NCI-H2107 treated with DMSO at 0.1 percent for 48 hours (cell line): ENCODE data around the gene C19orf38.

Experiments
- DNase-seq: peaks from one replicate; lab custom pipeline; 2025; ENCODE audit not compliant: unreplicated experiment; lab: John Stamatoyannopoulos, UW

C19orf38 gene

GRCh38 chr19:10899151-10899653, 51.0 kb downstream of the C19orf38 start:
- no peak for DNase-seq

- no peak for DNase-seq
Observed at GRCh38 chr19:10907925-10908324, 59.7 kb downstream of the C19orf38 start.

GRCh38 chr19:10908380-10908960, 60.3 kb downstream of the C19orf38 start:
- no peak for DNase-seq

DNA sequence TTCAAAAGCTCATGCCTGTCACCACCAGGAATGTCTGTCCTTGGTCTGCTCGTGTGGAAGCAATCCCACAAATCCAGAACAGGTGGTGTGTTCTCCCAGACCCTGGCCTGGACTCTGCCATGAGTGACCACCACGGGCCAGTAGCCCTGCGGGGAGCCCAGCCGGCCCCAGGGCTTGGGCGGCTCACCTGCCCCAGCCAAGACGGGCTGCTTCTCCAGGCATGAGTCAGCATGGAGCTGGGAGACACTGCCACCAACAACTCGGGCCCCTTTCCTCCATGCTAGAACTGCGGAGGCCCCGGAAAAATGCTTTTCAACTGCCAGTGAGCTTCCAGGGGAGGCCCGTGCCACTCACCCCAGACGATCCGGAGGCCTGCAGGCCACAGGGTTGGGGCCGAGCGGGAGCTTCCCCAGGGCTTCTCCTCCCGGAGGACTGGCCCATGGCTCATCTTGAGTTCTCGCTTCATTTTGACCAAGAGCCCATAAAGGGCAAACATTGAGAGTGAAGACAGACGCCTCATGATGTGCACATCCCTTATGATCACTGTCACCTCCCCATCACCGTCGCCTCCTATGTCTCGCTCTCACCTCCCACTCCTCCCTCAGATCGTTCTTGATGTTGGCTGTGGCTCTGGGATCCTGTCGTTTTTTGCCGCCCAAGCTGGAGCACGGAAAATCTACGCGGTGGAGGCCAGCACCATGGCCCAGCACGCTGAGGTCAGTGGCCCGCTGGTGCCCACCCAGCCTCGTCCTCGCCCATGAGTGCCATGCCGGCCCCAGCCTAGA, 63.6 kb downstream of the C19orf38 start:
- DNase-seq: no peak

DNA sequence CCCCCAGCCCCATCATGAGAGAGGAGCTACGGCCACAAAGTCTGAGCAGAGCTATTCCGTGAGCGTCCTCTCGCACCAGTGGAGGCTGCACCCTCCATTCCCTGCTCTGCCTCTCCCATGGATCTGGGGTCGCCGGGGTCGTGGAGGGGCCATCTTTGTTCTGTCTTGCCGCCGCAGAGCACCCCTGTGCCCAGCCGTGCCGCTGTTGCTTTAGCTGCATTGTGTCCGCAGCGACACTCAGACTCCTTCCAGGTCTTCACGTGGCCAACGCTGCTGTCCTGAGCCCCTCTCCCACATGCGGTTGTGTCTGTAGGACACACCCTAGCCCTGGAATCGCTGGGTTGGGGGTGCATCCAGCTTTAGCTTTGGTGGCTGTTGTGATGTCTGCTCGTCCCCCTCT, 64.4 kb downstream of the C19orf38 start:
- no peak for DNase-seq

DNA sequence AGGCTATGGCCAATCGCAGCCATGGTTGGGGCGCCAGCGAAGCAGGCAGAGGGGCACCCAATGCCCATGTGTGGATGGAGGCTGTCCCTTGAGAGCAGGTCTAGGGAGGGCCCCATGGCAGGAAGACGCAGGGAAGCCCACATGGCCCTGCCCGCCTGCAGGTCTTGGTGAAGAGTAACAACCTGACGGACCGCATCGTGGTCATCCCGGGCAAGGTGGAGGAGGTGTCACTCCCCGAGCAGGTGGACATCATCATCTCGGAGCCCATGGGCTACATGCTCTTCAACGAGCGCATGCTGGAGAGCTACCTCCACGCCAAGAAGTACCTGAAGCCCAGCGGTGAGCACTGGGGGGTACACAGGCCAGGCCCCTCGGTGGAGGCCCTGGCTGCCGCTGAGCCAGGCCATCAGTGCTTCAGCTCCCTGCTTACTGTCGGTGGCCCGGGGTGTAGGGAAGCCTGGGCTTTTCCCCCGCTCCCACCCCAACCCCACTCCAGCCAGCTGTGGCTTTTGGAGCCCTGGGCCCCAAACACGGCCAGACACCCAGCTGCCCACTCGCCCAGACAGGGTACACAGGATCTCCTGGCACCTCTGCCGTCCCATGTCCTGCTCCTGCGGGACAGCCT, 65.6 kb downstream of the C19orf38 start:
- no peak for DNase-seq

GRCh38 chr19:10915130-10916091, 67.2 kb downstream of the C19orf38 start:
- DNase-seq: no peak

DNA sequence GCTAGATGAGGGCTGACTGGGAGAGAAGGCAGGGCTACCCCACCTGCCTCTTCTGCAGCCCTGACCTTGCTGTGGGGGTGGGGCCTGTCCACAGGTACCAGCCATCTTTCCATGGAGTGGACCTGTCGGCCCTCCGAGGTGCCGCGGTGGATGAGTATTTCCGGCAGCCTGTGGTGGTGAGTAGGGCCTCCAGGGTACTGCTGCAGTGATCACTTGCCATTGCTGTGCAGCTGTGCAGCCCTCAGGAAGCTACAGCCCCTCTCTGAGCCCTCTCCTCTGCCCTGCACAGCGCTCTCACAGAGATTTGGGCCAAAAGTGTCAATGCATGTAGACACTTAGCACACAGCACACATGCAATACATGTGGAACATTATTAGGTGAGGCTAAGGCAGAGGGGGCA, 68.4 kb downstream of the C19orf38 start:
- no peak for DNase-seq

GRCh38 chr19:10918359-10918758, 70.1 kb downstream of the C19orf38 start:
- no peak for DNase-seq
